ENCODE measurements around the gene ZNF277.

ZNF277 gene

GRCh38 chr7:112205343-112206237, 905 bp upstream of the ZNF277 start (continued):
- TF ChIP-seq TSHZ1 (tag by site-specific recombination; IDR thresholded peaks at IDR 0.05; ENCODE audit: borderline replicate concordance) (no peak), ZNF174 (tag by site-specific recombination; IDR thresholded peaks at IDR 0.05) (no peak), GLIS1 (tag by site-specific recombination; IDR thresholded peaks at IDR 0.05) (no peak), ZNF843 (tag by site-specific recombination; IDR thresholded peaks at IDR 0.05) (no peak; the same call in 1 of the 2 replicates), SCRT1 (tag by site-specific recombination; IDR thresholded peaks at IDR 0.05; ENCODE audit: borderline replicate concordance) (no peak), ZSCAN5A (tag by site-specific recombination; IDR thresholded peaks at IDR 0.05) (no peak), IKZF3 (tag by site-specific recombination; IDR thresholded peaks at IDR 0.05) (peak; percentile 73; the same call in 1 of the 2 replicates), ZNF571 (tag by site-specific recombination; IDR thresholded peaks at IDR 0.05) (no peak), ZNF23 (tag by site-specific recombination; IDR thresholded peaks at IDR 0.05; ENCODE audit: borderline replicate concordance) (no peak), ZNF777 (tag by site-specific recombination; IDR thresholded peaks at IDR 0.05; ENCODE audit: borderline replicate concordance) (no peak), ZFP69B (tag by site-specific recombination; IDR thresholded peaks at IDR 0.05) (0 out of 2 replicates have a peak, but pooled peaks have one; percentile 33), ZNF214 (tag by site-specific recombination; IDR thresholded peaks at IDR 0.05; ENCODE audit: borderline replicate concordance) (no peak), ZNF146 (tag by site-specific recombination; IDR thresholded peaks at IDR 0.05) (no peak), KLF9 (tag by site-specific recombination; IDR thresholded peaks at IDR 0.05; ENCODE audit: low read depth) (peak; percentile 53; the same call in 1 of the 2 replicates), ZIC2 (tag by site-specific recombination; IDR thresholded peaks at IDR 0.05) (no peak; the same call in 1 of the 2 replicates), ZNF354C (tag by site-specific recombination; IDR thresholded peaks at IDR 0.05; ENCODE audit: borderline replicate concordance, low read depth) (no peak), ZNF530 (tag by site-specific recombination; IDR thresholded peaks at IDR 0.05; ENCODE audit: low read depth) (no peak), ZNF292 (tag by site-specific recombination; IDR thresholded peaks at IDR 0.05; ENCODE audit: borderline replicate concordance, low read depth) (no peak), REST (tag by site-specific recombination; IDR thresholded peaks at IDR 0.05) (no peak), HIC1 (tag by site-specific recombination; IDR thresholded peaks at IDR 0.05) (peak; percentile 80), ZNF660 (tag by site-specific recombination; IDR thresholded peaks at IDR 0.05) (peak; percentile 10; the same call in 1 of the 2 replicates), PRDM10 (tag by site-specific recombination; IDR thresholded peaks at IDR 0.05) (peak; percentile 99), ZEB2 (tag by site-specific recombination; IDR thresholded peaks at IDR 0.05) (peak; percentile 56), ZNF621 (tag by site-specific recombination; IDR thresholded peaks at IDR 0.05) (no peak)
